Measurements from ENCODE around the gene VPS13A.

- TF ChIP-seq CTCF (IDR thresholded peaks at IDR 0.05) (peak; percentile 45), ZFX (IDR thresholded peaks at IDR 0.05; ENCODE audit: borderline replicate concordance) (no peak)
Measured at GRCh38 chr9:77215874-77216273, 38.5 kb downstream of the VPS13A start.
